ENCODE data around the gene GNA15.
"Not testable (repeated sequence)": the region's sequence is repeated elsewhere in the genome, so short reads cannot be mapped to it uniquely, and the experiment has no call there.

GNA15 gene

DNA sequence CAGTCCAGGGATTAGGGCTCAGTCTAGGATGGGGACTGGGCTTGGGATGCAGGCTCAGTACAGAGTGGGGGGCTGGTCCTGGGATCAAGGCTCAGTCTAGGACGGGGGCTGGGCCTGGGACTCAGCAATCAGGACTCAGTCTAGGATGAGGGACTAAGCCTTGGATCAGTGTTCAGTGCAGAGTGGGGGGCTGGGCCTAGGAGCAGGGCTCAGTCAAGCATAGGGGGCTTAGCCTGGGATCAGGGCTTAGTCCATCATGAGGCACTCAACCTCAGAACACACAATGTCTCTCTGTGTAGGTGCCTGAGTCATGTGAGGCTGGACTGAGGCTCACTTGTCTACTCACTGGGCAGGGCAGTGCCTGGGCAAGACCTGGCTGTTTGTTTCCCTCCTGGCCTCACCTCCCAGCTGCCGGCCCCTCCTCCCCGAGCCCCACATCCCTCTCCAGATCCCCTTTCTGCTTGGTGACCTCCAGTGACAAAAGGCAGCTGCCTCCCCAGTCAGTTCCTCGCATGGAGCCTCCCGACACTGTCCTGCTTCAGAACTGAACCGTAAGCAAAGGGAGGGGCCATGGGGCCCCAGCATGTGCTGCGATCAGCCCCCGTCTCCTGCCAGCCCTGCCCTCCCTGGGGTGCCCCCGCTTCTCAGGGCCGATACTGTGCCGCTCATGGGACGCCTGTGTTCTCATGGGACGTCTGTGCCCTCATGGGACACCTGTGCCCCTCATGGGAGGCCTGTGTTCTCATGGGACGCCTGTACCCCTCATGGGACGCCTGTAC lies 36.2 kb downstream of the GNA15 start:
- in situ Hi-C loops (cut with MboI; ENCODE audit: low sequenced_read_pairs) = no loop called here

GRCh38 chr19:3172673-3173000 lies 36.8 kb downstream of the GNA15 start:
- in situ Hi-C loops (cut with MboI; ENCODE audit: low sequenced_read_pairs) = not testable (repeated sequence)

DNA sequence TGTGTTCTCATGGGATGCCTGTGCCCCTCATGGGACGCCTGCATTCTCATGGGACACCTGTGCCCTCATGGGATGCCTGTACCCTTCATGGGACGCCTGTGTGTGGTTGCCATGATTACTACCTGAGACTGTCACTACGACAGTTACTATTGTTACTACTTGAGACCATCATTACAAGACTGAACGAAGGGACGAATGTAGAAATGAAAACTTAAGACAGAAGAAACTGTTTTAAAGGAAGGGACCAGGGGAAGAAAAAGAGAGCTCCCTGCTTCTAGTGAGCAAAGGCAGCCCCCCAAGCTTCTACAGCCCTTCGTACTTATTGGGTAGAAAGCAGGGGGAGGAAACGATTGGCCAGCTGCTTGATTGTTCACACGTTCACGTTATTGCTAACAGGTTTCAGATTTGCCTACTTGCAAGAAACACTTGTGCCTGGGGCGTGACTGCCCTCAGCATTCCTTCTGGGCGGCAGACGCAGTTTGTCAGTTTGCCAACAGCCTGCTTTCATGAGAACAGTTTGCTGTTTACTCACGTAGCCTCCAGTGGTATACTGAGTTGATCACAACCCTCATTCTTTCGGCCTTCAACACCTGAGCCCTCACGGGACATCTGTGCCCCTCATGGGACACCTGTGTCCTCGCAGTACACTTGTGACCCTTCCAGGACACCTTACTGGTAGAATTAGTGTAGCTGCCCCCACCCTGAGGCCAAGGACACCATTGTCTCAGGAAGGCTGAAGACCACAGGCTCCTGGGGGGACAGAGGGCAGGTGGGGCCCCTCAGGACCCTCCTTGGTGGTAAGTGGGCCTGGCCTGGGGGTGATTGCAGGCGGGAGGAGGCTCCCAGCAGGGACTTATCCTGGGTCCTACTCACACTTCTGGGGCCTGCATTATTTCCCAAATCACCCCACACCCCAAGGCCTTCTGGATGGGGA lies 40.2 kb downstream of the GNA15 start:
- in situ Hi-C loops (cut with MboI; ENCODE audit: low sequenced_read_pairs) = no loop called here

DNA sequence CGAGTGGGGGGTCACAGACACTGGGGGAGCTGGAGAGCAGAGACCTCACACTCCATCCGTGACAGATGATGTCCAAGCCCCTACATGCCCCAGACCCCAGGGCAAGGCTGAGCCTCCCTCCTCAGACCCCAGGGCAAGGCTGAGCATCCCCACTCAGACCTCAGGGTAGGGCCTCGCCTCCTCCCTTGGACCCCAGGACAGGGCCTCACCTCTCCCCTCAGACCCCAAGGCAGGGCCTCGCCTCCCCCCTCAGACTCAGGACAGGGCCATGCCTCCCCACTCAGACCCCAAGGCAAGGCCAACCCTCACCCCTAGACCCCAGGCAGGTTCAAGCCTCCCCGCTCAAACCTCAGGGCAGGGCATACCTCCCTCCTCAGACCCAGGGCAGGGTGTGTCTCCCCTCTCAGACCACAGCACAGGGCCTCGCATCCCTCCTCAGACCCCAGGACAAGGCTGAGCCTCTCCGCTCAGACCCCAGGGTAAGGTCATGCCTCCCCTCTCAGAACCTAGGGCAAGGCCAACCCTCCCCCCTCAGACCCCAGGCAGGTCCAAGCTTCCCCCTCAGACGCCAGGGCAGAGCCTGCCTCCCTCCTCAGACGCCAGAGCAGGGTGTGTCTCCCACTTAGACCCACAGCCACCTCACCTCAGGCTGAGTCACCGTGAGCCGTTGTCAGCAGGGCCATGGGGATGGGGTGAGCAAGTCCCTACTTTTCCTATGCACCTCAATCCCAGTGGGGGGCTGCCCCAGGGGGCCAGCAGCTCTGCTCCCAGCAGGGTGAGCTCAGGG lies 41.1 kb downstream of the GNA15 start:
- in situ Hi-C loops (cut with MboI; ENCODE audit: low sequenced_read_pairs) = no loop called here

GRCh38 chr19:3178377-3178972 lies 42.6 kb downstream of the GNA15 start, which contains the start of gene S1PR4:
Gene S1PR4 (plus strand): TSS chr19:3178769. CDS start chr19:3178793, 24 bp downstream.
- in situ Hi-C loops (cut with MboI; ENCODE audit: low sequenced_read_pairs) = no loop called here

DNA sequence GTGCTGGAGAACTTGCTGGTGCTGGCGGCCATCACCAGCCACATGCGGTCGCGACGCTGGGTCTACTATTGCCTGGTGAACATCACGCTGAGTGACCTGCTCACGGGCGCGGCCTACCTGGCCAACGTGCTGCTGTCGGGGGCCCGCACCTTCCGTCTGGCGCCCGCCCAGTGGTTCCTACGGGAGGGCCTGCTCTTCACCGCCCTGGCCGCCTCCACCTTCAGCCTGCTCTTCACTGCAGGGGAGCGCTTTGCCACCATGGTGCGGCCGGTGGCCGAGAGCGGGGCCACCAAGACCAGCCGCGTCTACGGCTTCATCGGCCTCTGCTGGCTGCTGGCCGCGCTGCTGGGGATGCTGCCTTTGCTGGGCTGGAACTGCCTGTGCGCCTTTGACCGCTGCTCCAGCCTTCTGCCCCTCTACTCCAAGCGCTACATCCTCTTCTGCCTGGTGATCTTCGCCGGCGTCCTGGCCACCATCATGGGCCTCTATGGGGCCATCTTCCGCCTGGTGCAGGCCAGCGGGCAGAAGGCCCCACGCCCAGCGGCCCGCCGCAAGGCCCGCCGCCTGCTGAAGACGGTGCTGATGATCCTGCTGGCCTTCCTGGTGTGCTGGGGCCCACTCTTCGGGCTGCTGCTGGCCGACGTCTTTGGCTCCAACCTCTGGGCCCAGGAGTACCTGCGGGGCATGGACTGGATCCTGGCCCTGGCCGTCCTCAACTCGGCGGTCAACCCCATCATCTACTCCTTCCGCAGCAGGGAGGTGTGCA lies 43.3 kb downstream of the GNA15 start:
- in situ Hi-C loops (cut with MboI; ENCODE audit: low sequenced_read_pairs) = no loop called here

- in situ Hi-C loops (cut with MboI; ENCODE audit: low sequenced_read_pairs) = no loop called here
Observed at GRCh38 chr19:3179739-3180293, 44.0 kb downstream of the GNA15 start.

- in situ Hi-C loops (cut with MboI; ENCODE audit: low sequenced_read_pairs) = no loop called here
Observed at GRCh38 chr19:3183721-3184641, 48.1 kb downstream of the GNA15 start.

GRCh38 chr19:3184847-3185460 lies 49.1 kb downstream of the GNA15 start:
- in situ Hi-C loops (cut with MboI; ENCODE audit: low sequenced_read_pairs) = no loop called here

GRCh38 chr19:3185461-3186159 lies 49.8 kb downstream of the GNA15 start, which contains the start of gene NCLN:
Gene NCLN (plus strand): TSS chr19:3185930. CDS start chr19:3186031, 101 bp downstream.
- in situ Hi-C loops (cut with MboI; ENCODE audit: low sequenced_read_pairs) = no loop called here

- in situ Hi-C loops (cut with MboI; ENCODE audit: low sequenced_read_pairs) = no loop called here
Observed at GRCh38 chr19:3186160-3186688, 50.4 kb downstream of the GNA15 start.

- in situ Hi-C loops (cut with MboI; ENCODE audit: low sequenced_read_pairs) = no loop called here
Observed at GRCh38 chr19:3186891-3187661, 51.2 kb downstream of the GNA15 start.

GRCh38 chr19:3187662-3188511 lies 52.1 kb downstream of the GNA15 start:
- in situ Hi-C loops (cut with MboI; ENCODE audit: low sequenced_read_pairs) = no loop called here

DNA sequence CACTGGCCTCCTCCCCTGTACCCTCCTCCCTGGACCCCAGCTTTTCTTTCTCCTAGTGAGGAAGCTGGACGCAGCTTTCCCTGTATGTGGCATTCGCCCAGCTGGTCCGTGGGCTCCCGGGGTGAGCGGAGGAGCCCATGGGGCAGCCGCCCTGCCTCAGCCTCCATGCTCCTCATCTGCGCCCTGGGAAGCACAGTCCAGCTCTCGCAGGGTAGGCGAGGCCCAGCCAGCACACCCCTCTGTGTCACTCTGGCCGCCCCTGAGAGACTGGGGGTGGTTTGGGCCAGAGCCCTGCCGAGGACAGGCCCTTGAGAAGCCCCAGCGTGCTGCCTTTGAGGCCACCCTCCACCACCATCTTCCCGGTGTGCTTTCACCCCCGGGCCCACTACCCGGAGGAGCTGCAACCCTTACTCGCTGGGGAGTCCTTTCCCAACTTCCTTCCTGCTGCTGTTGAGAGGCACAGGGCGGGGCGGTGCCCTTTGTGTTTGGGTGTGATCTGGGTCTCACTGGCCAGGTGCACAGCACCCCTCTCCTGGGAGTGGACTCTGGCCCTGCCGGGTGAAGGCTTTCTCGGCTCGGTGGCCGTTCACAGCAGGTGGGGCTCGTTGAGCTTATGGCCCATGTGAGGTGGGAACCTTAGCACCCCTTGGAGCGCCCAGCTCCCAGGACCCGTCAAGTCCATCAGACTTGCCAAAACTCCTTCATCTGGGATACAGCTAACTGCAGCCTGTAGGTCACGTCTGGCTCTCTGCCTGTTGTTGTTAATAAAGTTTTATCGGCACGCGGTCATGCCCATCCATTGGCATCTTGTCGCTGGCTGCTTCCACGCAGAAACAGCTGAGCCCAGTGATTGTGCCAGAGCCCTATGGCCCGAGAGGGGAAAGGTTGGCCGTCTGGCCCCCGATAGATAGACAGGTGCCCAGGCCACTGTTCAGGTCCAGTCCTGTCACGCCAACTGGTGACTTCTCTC lies 53.1 kb downstream of the GNA15 start:
- in situ Hi-C loops (cut with MboI; ENCODE audit: low sequenced_read_pairs) = no loop called here

All from HL-60/S4 treated with phorbol 12-myristate 13-acetate at 8.2 ng/mL for 4 days and 3 days (cell line).